Activated CD4-positive, CD25-positive, alpha-beta regulatory T cell treated with anti-CD3 and anti-CD28 coated beads, Interleukin-2, amount 50 U/mL, for 16 hours (primary cell): ENCODE results near the gene CLIC3.

Source experiments
- DNase-seq: peaks from one replicate; pipeline ENCODE4 v3.0.0-alpha.2; 2020; ENCODE audit warnings: low read depth, low spot score

CLIC3 gene

DNA sequence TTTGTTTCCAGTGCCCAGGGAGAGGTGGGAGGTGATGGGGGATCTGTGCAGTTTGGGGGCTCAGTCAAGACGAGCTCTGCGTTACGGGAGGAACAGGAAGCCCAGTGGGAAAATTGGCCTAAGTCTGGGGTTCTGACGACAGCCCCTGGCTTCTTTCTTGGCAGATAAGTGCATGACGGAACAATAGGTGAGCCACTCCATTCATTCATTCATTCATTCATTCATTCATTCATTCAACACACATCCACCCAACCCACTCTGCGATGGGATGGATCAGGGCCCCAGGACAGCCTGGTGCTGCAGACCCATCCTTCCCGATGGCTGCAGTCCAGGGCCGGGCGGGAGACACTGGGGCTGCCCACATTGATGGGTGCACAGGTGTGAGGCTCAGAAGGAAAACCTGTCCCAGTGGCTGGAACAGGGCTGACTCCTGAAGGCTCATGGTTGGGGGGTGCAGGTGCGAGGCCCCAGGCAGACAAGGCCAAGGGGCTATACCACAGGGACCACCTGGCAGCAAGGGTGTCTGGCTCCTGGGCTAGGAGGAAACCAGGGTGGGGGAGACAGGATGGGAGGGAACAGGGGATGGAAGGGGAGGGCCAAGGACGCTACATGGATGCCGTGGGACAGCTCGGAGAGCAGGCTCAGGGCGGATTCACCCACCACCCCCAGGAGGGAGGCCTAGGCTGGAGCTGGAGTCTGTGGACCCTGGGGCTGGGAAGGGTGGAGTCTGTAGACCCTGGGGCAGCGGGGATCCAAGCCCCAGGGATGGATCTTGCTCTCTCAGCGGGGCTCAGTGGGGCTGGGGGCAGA, 15.5 kb downstream of the CLIC3 start:
- no peak for DNase-seq

DNA sequence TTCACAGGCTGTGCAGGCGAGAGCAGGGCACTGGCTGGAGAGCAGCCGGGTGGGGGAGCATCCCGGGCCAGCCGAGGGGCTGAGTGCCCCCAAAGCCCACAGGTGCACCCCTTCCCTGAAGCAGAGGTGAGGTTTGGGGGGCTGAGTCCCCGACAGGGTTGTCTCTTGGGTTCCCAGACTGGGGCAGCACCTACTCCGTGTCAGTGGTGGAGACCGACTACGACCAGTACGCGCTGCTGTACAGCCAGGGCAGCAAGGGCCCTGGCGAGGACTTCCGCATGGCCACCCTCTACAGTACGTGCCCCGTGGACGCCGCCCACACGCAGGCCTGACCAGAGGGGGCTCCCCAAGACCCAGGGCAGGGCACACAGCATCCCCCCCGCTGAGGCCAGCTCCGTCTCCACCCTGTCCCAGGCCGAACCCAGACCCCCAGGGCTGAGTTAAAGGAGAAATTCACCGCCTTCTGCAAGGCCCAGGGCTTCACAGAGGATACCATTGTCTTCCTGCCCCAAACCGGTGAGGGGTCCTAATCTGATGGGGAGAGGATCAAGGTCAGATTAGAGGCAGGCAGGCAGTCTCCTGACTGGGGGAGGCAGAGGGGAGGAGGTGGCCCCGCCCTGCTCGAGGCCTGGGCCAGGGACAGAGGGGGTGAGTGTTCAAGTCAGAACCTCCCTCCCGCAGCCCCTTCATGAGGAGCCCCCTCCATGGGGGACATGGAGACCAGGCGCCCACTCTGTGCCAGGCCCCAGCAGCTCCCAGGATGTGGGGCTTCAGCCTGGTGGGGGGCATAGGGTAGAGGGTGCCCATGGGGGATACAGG, 16.4 kb downstream of the CLIC3 start:
- no peak for DNase-seq

DNA sequence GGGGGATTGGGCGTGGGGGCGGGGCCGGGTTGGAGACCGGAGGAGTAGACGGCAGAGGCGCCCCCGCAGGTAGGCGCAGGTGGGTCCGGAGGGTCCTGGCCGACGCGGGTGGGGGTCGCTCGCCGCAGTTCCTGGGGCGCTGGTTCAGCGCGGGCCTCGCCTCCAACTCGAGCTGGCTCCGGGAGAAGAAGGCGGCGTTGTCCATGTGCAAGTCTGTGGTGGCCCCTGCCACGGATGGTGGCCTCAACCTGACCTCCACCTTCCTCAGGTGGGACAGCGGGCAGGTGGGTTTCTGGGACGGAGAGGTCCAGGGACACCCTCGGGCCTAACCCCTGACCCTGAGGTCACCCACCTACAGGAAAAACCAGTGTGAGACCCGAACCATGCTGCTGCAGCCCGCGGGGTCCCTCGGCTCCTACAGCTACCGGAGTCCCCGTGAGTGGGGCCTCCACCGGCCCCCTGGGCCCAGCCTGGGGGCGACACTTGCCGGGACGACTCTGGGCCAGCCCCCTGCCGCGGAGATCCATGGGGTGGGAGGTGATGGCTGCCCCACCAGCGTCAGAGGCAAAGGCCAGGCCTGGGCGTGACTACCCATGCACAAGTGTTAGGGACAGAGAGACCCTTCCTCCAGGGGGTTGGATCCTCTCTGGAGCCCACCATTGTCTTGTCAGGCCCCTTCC, 17.4 kb downstream of the CLIC3 start:
- DNase-seq, result no peak

DNA sequence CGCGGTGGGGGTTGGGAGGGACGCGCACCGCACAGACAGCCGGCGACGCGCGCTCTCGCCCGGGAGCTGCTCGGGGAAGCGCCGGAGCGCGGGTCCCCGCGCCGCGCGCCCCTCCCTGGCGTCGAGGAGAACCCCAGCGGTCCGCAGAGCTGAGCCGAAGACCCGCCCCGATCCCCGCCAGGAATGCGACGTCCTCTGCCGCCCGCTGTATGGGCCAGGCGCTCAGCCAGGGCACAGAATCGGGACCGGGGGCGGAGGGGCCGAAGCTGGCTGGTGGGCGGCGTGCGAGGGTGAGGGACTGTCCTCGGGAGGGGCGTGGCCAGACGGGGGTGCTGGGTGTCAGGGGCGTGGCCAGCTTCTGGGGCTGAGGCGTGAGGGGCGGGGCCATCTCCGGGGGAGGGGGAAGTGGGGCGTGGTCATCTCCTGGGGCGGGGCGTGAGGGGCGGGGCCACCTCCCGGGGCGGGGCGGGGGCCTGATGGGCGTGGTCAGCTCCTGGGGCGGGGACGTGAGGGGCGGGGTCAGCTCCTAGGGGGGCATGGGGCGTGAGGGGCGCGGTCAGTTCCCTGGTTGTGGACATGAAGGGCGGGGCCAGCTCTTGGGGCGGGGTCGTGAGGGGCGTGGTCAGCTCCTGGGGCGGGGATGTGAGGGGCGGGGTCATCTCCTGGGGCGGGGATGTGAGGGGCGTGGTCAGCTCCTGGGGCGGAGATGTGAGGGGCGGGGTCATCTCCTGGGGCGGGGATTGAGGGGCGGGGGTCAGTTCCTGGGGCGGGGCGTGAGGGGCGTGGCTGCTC, 18.1 kb downstream of the CLIC3 start:
- peak; percentile 39 for DNase-seq

DNA sequence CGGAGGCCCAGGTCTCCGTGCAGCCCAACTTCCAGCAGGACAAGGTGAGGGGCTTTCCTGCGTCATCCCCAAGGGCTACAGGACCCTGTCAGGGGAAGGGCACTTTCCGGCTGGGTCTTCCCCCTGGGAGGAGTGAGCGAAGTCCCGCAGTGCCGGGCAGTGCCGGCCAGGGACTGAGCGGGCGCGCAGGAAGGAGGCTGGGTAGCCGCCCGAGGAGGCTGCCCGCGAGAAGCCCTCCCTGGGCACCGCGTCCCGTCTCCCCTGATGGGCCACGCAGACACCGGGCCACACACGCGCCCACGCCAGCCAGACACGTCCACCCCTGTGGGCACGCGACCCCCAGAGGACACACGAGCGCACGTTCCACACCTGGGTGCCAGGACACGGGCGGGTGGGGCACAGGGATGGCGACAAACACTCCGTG, 18.7 kb downstream of the CLIC3 start:
- DNase-seq, result no peak

DNA sequence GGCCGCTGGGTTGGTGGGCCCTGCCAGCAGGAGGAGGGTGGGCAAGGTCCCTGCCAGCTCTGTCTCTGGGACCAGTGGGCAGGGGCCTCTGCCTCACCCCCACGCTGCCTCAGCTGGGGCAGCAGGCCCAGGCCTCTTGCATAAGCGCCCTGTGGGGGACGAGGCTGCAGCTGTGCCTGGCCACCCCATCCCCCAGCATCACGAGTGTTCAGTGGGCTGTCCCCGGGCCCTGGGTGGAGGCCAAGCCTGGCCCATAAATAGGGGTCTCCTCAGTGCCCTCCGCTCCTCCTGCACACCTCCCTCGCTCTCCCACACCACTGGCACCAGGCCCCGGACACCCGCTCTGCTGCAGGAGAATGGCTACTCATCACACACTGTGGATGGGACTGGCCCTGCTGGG, 19.1 kb downstream of the CLIC3 start, which contains the start of gene PTGDS:
Gene PTGDS, plus strand, starts transcription at position 282 of the 400 bp plus-strand sequence. Its CDS starts 75 bp downstream, at position 357.
- DNase-seq, result no peak

DNA sequence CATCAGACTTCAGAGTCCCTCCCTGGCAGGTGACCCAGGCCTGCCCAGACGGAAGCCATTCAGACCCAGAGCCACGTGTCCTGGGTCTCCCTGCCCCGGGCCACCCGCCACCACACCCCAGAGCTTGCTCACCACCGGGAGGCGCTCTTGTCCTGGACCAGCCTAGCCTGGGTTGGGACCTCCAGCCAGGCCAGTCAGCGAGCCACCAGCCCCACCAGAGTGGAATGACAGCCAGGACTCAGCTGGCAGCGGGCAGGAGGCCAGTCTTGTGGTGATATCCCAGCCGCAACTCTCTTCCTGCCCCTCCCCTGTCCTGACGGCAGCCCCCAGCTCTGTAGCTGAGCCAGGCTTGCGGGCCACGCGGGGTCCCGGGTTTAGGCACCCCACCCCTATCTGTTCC, 20.7 kb downstream of the CLIC3 start:
- no peak for DNase-seq

DNA sequence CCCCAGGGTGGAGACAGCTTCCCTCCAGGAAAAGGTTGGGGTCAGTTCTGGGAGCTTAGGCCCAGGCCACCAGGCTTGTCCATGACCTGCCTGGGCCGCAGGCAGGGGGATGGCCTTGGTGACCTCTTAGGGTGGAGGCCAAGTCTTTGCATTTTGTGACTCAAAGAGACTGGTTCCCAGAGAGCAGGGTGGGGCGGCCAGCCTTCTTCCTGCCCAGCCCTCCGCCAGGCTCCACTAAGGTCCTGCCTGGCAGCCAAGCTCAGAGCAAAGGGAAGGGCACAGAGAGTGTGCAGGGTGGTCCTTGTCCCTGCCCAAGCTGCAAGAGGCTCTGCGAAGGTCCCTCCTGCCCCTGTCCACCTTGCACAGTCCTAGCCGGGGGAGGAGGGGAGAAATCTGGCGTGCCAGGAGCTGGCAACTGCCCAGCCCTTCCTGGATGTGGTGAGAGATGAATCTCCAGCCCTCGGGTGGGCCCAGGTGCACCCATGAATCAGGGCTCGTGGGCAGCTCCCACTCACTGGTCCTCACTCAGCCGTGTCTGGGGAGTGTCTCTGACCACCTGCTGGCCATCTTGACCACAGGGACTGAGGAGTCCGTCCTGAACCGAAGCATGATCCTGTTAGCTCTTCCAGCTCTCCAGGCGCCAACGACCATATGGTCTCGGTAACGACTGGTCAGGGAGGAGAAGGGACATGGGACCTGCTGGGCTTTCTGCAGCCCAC, 21.4 kb downstream of the CLIC3 start:
- DNase-seq, result no peak

DNA sequence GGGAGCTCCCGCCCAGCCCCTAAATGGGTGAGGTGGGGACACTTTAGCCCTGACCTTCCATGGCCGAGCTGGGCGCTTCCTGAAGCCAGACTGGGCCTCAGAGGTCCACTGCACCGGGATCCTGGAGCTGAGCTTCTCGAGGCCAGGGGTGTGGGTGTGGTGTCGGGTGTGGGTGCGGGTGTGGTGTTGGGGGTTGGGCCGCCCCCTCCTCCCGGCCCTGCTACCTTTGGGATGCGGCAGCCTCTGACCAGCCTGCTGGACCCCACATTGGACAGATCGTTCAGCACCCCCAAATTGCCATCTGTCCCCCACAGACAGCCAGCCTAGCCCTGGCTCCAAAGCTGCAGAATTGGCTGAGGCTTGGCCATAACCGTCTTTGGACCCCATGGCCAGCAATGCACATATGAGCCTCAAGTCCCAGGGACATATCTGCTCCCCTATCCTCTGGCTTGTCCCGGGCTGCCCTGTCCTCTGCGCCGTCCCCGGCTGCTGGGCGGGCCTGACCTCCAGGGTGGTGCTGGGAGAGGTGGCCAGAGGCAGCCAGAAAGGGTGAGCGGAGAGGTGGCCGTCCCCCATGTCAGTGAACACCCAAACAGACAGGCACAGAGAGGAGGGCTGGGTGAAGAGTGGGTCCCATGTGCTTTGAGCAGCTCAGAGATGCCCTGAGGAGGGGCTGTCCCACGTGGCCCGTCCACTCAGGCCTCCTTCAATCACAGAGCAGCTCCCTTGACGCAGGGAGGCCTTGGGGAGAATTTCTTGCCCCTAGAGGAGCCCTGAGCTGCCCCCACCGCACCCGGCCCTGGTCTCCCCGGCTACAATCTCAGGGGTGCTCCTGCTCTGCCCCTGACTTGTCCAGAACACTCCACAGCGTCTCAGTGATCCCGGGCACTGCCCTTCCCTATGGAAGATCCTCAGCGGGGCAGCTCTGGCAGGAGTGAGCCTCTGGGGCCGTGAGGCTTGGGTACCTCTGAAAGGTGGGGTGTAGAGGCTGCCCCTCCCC, 22.4 kb downstream of the CLIC3 start:
- DNase-seq, result no peak

DNA sequence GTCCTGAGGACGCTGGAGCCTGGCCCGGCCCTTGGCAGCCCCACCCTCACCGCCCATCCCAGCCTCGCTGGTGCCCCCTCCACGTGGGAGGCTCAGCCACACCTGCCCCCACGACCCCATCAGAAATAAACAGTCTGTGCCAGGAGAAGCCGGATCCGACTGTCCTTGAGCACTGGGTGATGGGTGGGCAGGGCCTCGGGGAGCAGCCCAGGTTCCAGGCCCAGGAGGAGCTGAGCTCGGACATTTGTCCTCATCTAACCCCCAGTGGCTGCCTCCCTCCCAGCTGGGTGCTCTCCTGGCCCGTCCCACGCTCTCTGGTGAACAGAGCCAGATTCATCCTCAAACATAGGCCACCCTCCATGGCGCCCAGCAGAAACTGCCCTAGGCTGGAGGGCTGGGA, 23.6 kb downstream of the CLIC3 start:
- DNase-seq, result no peak

DNA sequence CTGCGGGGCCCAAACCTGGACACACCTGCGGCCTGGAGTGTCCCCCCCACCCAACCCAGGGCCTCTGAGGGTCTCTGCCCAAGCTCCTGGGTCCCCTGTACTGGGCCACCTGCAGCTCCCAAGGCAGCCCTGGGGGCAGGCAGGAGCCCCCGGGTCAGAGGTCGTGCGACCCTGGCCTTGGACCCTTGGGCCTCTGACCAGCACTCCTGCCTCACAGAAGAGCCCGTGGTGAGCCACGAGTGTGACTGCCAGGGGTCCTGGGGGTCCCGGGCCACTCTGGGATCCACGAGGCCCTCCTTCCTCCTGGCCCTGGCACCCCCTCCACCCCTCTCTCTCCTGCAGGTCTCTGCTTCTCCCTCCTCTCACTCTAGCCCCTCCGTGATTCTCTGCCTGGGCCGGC, 24.0 kb downstream of the CLIC3 start:
- no peak for DNase-seq

DNA sequence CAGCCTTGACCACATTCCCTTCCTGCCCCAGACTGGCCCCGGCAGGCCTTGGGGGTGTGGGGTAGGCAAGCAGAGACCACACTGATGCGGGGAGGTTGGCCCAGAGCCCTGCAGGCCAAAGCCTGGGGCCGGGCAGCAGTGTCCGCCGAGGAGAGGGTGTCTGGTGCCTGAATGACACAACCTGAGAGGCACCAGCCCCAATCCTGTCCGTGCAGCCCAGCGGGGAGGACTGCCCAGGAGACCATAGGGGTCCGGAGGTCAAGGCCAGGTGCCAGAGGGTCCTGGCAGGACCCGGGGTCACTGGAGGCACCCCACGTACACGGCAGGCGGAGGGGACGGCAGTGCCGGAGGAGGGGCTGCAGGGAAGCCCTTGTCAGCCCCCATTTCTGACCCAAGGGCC, 24.6 kb downstream of the CLIC3 start:
- DNase-seq, result no peak

DNA sequence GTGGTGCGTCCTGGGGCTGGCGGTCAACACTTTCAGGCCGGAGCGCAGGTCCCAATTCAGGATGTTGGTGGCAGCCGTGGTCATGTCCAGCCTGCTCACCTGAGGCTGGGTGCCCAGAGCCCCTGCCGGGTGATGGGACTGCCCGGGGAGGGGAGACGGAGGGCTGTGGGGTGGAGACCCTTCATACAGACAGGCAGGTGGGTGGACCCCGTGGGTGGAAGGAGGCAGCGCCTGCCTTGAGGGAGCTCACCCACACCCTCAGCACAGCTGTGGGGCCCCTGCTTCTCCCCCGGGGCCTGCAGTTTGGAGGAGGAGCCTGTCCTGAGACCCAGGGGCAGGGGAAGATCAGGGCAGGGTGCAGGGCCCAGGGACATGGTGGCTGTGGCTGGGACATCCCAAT, 26.0 kb downstream of the CLIC3 start:
- no peak for DNase-seq

DNA sequence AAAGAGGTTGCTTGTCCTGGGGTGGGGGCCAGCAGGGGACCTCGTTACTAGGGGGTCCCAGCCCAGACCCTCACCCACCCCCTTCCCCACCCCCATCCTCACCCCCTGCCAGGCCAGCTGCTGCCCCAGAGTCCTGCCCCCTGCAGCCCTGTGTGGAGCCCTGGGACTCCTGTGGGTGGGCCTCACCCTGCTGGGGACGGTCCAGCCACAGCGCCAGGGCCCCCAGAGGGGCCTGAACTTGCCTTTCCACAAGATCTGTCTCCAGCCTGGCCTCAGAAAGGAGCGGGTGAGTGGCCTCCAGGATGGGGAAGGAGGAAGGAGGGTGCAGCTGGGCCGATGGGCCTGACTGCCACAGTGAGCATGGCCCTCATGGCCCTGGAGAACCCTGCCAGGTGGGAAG, 26.6 kb downstream of the CLIC3 start:
- no peak for DNase-seq

DNA sequence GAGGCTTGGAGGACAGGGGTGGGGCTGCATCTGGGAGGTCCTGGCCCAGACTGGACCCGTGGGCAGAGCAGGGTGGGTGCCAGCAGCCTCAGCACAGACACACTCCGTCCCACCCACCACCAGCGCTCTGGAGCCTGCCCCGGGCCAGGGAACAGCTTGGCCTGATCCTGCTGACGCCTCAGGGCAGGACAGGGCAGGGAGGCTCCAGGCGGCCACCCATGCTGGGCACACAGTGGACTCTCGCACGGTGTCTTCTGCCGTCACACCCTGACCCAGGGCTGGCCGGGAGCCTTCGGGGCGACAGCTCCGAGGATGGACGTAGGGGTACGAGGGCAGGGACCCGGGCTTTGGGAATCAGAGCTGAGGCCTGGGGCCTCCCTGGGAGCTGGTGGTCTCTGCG, 27.2 kb downstream of the CLIC3 start:
- no peak for DNase-seq

DNA sequence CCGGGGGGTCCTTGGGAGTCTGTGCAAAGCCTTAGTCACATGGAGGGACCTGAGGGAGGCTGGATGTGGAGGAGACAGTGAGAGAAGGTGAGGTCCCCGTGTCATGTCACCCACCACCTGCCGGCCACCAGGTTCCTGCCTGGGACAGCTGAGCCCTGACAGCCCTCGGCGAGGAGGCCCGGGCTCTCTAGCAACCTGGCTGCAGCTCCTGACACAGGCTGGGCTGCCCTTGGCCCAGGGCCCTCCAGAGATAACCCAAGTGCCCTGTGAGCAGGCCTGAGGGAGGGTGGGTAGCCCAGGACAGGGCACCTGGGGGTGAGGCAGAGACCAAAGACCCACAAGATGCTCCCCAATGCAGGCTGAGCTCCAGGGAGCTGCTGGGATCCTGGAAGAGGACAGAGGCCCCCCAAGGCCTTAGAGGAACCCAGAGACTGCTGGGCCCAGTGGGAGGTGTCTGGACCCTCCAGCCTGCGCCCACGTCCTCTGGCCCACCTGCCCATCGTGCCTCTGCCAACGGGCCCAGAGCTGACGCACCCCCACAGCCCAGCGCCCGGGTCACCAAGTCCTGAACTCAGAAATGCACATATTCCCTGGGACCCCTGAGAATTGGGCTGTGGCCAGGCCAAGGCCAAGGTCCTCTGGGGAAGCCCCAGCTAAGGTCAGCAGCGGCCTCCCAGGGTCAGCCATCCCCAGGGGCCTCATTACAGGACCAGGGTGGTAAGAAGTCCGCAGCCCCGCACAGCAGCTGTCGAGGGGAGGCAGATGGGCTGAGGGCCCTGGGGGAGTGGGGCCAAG, 27.8 kb downstream of the CLIC3 start:
- no peak for DNase-seq

DNA sequence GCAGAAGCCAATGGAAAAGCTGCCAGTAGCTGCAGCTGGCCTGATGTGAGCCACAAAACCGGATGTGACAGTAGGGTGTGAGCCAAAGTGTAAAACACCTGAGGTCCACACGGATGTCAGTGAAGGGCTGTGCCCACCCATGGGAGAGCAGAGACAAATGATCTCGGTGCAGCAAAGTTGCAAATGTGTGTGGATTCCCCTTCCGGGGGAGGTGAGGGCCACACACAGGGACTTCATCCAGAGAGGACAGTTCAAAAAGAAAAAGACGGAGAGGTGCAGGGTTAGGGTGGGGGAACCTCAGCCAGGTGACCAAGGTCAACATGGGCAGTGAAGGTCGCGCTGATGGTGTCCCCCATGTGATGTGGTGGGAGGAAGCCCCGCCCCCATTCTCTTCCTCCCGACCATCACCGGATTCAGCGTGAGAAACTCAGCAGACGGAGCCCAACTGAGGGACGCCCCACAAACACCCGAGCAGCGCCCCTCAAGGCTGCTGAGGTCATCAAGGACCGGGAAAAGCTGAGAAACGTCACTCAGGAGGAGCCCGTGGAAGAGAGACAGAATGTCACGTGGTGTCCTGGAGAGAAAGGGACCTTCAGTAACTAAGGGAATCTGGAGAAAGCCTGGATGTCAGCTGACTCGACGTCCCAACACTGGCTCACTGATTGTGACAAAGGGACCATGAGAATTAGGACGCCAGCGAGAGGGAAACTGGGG, 30.4 kb downstream of the CLIC3 start:
- DNase-seq, result no peak

DNA sequence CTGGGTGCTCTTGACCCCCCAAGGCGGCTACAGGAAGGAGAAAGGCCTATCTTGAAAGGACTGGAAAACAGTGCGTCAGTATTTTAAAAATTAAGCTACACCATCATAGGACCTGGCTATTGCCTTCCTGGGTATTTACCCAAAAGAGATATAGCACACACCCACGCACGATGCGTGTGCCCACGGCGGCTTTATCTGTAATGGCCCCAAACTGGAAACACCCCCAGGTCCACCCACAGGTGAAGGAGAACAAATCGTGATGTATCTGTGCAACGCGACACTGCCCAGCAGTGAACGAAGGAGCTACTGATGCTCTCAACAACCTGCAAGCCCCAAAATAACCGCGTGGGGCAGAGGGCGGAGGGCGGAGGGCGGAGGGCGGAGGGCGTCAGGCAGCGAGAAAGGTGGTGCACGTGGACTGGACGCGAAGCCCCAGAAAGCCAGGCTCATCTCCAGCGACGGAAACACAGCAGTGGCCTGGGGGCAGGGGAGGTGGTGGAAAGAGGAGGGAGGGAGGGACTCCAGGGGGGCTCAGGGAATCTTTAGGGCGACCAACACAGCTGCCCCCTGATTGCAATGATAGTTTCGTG, 31.4 kb downstream of the CLIC3 start:
- no peak for DNase-seq
